Stimulated activated CD4-positive, alpha-beta T cell treated with anti-CD3 and anti-CD28 coated beads, Interleukin-2, amount 100 ng/mL, for 48 hours (primary cell): ENCODE results near the gene ZNF879.
A peak's percentile ranks its signal among the peaks of the same experiment; 100 is the strongest.

Experiments
- DNase-seq, 2 donors: peaks; one replicate each; pipeline ENCODE4 v3.0.0-alpha.2; 2020

ZNF879 gene

GRCh38 chr5:179033004-179033580 is 9.5 kb downstream of the ZNF879 start:
- DNase-seq = no peak

GRCh38 chr5:179044765-179045164 is 21.2 kb downstream of the ZNF879 start:
- no peak for DNase-seq

DNA sequence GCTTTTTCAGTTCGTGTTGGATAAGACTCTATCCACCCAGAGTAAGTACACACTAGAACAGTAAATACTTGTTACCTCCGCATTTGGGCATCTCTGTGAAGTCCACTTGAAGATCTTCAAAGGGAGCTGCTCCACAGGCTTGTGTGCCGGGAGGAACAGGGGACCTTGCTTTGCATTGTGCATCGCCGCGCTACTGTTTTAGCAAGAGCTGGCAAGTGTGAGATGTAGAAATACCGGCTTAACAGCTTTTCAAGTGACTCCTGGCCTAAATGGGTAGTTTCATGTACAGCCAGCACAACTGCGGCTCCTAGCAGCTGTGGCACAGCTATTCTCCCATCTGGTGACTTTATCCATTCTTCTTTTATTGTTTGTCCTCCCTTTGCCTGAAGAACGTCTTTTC is 28.2 kb downstream of the ZNF879 start:
- DNase-seq = no peak

- DNase-seq = no peak
Observed at GRCh38 chr5:179054036-179054785, 30.6 kb downstream of the ZNF879 start.

DNA sequence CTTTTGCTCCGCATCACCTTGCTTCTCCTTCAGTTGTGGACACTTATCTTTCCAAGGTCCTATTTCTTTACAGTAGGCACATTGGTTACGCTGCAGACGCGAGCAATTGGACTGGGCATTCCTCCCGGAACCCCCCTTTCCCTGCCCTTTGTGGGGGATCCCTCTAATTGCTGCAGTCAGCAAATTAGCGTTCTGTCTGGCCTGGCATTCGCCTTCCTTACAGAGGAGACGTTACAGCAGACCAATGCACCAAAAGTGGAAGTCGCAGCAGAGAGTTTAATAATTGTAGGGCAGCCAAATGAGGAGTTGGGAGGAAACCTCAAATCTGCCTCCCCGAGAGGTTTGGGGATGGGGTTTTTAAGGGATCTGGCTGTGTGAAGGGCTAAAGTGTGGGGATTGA is 31.3 kb downstream of the ZNF879 start:
- no peak for DNase-seq

- no peak for DNase-seq
Observed at GRCh38 chr5:179055436-179055835, 31.8 kb downstream of the ZNF879 start.

DNA sequence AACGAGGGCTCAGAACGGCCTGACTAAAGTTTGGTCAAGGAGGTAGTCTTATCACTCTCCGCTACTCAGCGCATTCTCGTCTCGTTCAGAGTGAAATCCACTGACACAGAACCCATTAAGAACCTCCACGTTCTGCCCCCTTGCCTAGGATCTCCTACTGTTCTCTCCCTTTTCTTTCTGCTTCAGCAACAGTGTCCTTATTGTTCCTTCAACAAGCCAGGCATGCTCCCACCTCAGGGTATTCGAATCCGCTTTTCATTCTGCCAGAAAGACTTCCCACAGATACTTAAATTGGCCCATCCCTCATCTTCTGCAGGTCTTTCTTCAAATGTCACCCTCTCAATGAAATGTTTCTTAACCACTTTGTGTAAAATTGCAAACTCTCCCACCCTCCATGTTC is 32.2 kb downstream of the ZNF879 start:
- DNase-seq = no peak

DNA sequence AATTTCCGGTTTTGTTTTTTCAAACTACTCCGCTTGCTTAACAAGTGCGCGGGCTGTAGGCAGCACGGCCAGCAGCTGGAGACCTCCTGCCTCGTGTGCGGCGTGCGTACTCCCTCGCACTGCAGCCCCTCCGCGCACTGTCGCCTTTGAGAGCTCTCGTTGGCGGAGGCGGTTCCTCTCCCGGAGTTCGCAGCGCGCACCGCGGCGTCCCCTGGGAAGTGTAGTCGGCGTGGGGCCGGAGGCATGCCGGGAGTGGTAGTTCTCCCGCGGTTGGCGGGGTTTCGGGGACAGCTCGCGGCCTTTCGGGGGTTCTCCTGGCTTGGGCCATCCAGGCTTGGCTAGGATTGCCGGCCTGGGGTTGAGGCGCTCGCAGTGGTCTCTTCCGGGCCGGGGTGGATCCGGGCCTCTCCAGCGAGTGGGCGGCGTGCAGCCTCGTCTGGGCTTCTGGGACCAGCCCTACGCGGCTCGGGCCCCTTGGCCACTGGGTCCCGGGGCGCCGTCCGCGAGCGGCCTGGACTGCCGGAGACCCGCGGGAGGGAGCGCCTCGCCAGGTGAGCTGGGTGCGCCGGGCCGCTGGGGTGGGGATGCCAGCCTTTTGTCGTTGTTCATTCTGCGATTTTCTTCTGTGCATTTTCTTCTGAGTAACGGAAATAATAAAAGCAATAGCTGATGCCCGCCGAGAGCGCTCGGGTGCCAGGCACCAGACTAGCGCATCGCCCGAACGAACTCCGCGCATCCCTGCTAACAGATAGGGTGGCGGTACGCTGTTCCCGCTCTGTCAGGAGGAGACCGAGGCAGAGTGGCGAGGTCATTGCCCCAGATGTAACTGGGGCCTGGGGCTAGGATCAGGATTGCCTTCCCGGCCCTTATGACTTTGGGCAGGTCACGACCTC is 36.8 kb downstream of the ZNF879 start, which contains the start of gene ZNF354C:
ZNF354C (plus strand) TSS at position 258 of the 893 bp plus-strand sequence. CDS start 1,696 bp downstream, outside the sequence.
- DNase-seq = peak; percentile 76 to 79

GRCh38 chr5:179061025-179061424 is 37.4 kb downstream of the ZNF879 start:
- no peak for DNase-seq

GRCh38 chr5:179065703-179066102 is 42.1 kb downstream of the ZNF879 start:
- no peak for DNase-seq

GRCh38 chr5:179079165-179079987 is 55.8 kb downstream of the ZNF879 start:
- no peak for DNase-seq

DNA sequence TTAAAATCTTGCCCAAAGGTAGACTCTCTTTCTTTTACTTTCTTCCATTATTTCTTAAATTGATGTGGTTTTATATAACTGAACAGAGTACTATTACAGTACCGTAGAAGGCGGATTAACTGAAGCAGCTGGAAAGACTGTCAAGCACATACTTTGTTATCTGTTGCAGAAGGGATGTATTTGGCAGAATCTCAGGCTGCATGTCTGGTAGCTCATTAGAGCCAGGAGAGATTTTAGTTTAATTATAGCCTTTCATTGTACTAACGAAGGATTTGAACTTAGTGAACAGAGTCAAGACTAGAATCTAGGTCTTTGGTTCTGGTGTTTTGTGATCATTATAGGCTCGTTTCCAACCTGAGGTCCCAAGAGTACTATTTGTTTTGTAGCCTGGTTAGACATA is 57.1 kb downstream of the ZNF879 start:
- no peak for DNase-seq
